Measurements from ENCODE around the gene GOLGA6C.
"Not testable (repeated sequence)": the region's sequence is repeated elsewhere in the genome, so short reads cannot be mapped to it uniquely, and the experiment has no call there.

- not testable (repeated sequence) for TF ChIP-seq CTCF (conservative IDR thresholded peaks at IDR 0.05); ZFX (IDR thresholded peaks at IDR 0.05)
Observed at GRCh38 chr15:75273751-75274359, 15.7 kb downstream of the GOLGA6C start.
